Transverse colon (tissue), 4 donors: ENCODE measurements around the gene DOK1. TPM values are rescaled to one million over a fixed set of nuclear protein-coding genes. Genes with fewer than 3 reads are reported as not detected.

Experiments used
- DNase-seq: peaks from one replicate; pipeline ENCODE4 v3.0.0-alpha.2; 2019
- H3K27ac ChIP-seq, 4 donors: fragments of 200-600 bp; sonication (generic); 2 replicates each; pipeline ENCODE4 v1.5.1; 2016 to 2018; ENCODE audit warnings: inconsistent platforms in 4 of 4
- H3K27me3 ChIP-seq: fragments of 200-600 bp; sonication (generic); 2 replicates; pipeline ENCODE4 v1.5.1; 2017; ENCODE audit warnings: inconsistent platforms
- H3K36me3 ChIP-seq, 4 donors: fragments of 200-600 bp; sonication (generic); 2 replicates each; pipeline ENCODE4 v1.5.1; 2017 to 2019; ENCODE audit warnings: inconsistent platforms in 4 of 4
- H3K4me1 ChIP-seq, 4 donors: fragments of 200-600 bp; sonication (generic); 2 replicates each; pipeline ENCODE4 v1.5.1; 2017 to 2020; ENCODE audit warnings: inconsistent platforms in 4 of 4
- H3K4me3 ChIP-seq, 4 donors: fragments of 200-600 bp; sonication (generic); 1 replicate in 1 of 4; 2 replicates in 3 of 4; pipeline versions ENCODE4 v1.5.1 to v1.6.1; 2017 to 2019; ENCODE audit warnings: inconsistent platforms in 4 of 4
- H3K9me3 ChIP-seq, 2 donors: fragments of 200-600 bp; sonication (generic); 2 replicates each; pipeline ENCODE4 v1.5.1; 2017 to 2019; ENCODE audit warnings: inconsistent platforms in 2 of 2
- CTCF ChIP-seq, 5 experiments: fragments of 200-600 bp in 3 of 5; fragments of 450-650 bp in 2 of 5; sonication (generic) in 3 of 5; IDR thresholded peaks; 1 replicate in 2 of 5; 2 replicates in 3 of 5; pipeline ENCODE4 v1.5.1; 2016 to 2017; ENCODE audit warnings: antibody characterized with exemption in 5 of 5, inconsistent platforms in 3 of 5, mild to moderate bottlenecking in 2 of 5, moderate library complexity in 1 of 5
- EP300 ChIP-seq: sonication (generic); formaldehyde crosslinking; IDR thresholded peaks from one replicate; pipeline ENCODE4 v1.6.1; 2017; ENCODE audit warnings: antibody characterized with exemption, low read depth
- POLR2A ChIP-seq: fragments of 450-650 bp; IDR thresholded peaks from one replicate; pipeline ENCODE4 v1.6.1; 2016; ENCODE audit warnings: antibody characterized with exemption, mild to moderate bottlenecking, moderate library complexity
- POLR2AphosphoS5 ChIP-seq, 3 donors: sonication (generic); formaldehyde crosslinking; IDR thresholded peaks; one replicate each; pipeline ENCODE4 v1.6.1; 2016; ENCODE audit warnings: antibody characterized with exemption in 3 of 3
- WGBS, 2 donors: methylation state at CpG; one replicate each; pipeline ENCODE4 v1.1.5; 2018; ENCODE audit warnings: low coverage in 1 of 2; 5-methylcytosine and 5-hydroxymethylcytosine counted together
- in situ Hi-C, 4 donors: fragments of 200-750 bp; cut with MboI; loops; one replicate each; pipeline versions ENCODE4 v1.15.0 to v1.15.1; 2017; ENCODE audit warnings: low sequenced_read_pairs in 3 of 4, low pct_ligation_motif_present in 1 of 4, low pct_unique_long_range_greater_than_20kb in 1 of 4
- intact Hi-C: fragments of 100-400 bp; cut with DNase I; formaldehyde crosslinking; loops from one replicate; pipeline ENCODE4 v1.15.1; 2023; ENCODE audit warnings: low total_unique reads
- total RNA-seq, 4 donors: library from RNA; depleted of rRNA; stranded (reverse); fragments of >200 nt; gene quantifications; one replicate each; pipeline ENCODE4 v1.1.0, GENCODE V29; 2016

DOK1 gene
- total RNA-seq, 4 donors from 2014 or later, result 14.7 to 21.3 (median 20.1) TPM

- TF ChIP-seq POLR2A (no peak), CTCF (IDR thresholded peaks at IDR 0.05) (no peak), POLR2AphosphoS5 (IDR thresholded peaks at IDR 0.05) (no peak), EP300 (no peak)
- no peaks in the 10 kb centered on the region for H3K9me3 ChIP-seq
- WGBS, 2 donors, result 94 to 95% methylated on average over 6 to 9 of the region's 9 CpGs
- H3K27me3 ChIP-seq, result no peaks in the 10 kb centered on the region
- H3K27ac ChIP-seq, result no peak overlapping the region
- intact Hi-C loops, result no loop called here
- no peak overlapping the region for H3K4me3 ChIP-seq
- in situ Hi-C loops, result no loop called here
- no peak for DNase-seq
- peaks cover 0 to 19% (median 8%) of the 10 kb centered on the region in 4 donors for H3K36me3 ChIP-seq
- peaks cover 14 to 28% (median 19%) of the 10 kb centered on the region in 4 donors for H3K4me1 ChIP-seq
Measured at GRCh38 chr2:74527741-74528140, 26.8 kb upstream of the DOK1 start.

- intact Hi-C loops, result no loop called here
- Histone ChIP-seq H3K27me3 (no peaks in the 10 kb centered on the region), H3K27ac (peak overlapping the region; percentile 85 to 94 (median 92)), H3K4me1 (peaks cover 14 to 28% (median 19%) of the 10 kb centered on the region in 4 donors), H3K36me3 (peaks cover 0 to 23% (median 8%) of the 10 kb centered on the region in 4 donors), H3K4me3 (peak overlapping the region; percentile 79 to 95 (median 79)), H3K9me3 (no peaks in the 10 kb centered on the region)
- in situ Hi-C loops, result no loop called here
- WGBS, 2 donors, result 0 to 17% methylated on average over 9 to 21 of the region's 29 CpGs
- TF ChIP-seq POLR2AphosphoS5 (IDR thresholded peaks at IDR 0.05), result no peak
- TF ChIP-seq POLR2A, result no peak
- no peak for TF ChIP-seq CTCF (IDR thresholded peaks at IDR 0.05)
- TF ChIP-seq EP300, result no peak
- peak; percentile 32 for DNase-seq
Measured at GRCh38 chr2:74528600-74529356, 25.7 kb upstream of the DOK1 start.

GRCh38 chr2:74529357-74530238 is 24.9 kb upstream of the DOK1 start, which contains the start of the genes AUP1 and HTRA2:
Gene AUP1 (minus strand): TSS chr2:74529706. CDS start chr2:74529629, 77 bp downstream.
Gene HTRA2 (plus strand): TSS chr2:74529933. CDS start chr2:74530007, 74 bp downstream.
- peaks cover 14 to 28% (median 19%) of the 10 kb centered on the region in 4 donors for H3K4me1 ChIP-seq
- no peaks in the 10 kb centered on the region for H3K27me3 ChIP-seq
- H3K27ac ChIP-seq, result peak within 1 kb of the TSS; percentile 85 to 94 (median 92)
- DNase-seq, result peak; percentile 99
- in situ Hi-C loops (no loop called here), intact Hi-C loops (loop anchor here (2.0 kb wide), 1 partner anchor 47 kb away; the partner anchor contains the start of genes CCDC142 and TTC31)
- TF ChIP-seq POLR2AphosphoS5 (IDR thresholded peaks at IDR 0.05) (peak; percentile 85 to 93 (median 86)), EP300 (peak; percentile 56), CTCF (IDR thresholded peaks at IDR 0.05) (no peak), POLR2A (peak; percentile 90)
- H3K4me3 ChIP-seq, result peak within 1 kb of the TSS; percentile 79 to 95 (median 79)
- peaks cover 0 to 23% (median 8%) of the 10 kb centered on the region in 4 donors for H3K36me3 ChIP-seq
- no peaks in the 10 kb centered on the region for H3K9me3 ChIP-seq
- WGBS, 2 donors, result 0% methylated on average over 76 of the region's 87 CpGs; no CpG with 5 or more reads in 1 of the 2 donors
